Right lobe of liver (tissue), 4 donors: ENCODE results near the gene TGM2.

Source experiments
- CTCF ChIP-seq, 4 donors: fragments of 200-600 bp in 3 of 4; fragments of 450-650 bp in 1 of 4; IDR thresholded peaks; one replicate each; pipeline versions ENCODE4 v1.5.1 to v1.8.0; 2016 to 2022; ENCODE audit warnings: antibody characterized with exemption in 4 of 4, mild to moderate bottlenecking in 2 of 4
- POLR2A ChIP-seq: fragments of 450-650 bp; IDR thresholded peaks from one replicate; pipeline ENCODE4 v1.6.1; 2017; ENCODE audit warnings: antibody characterized with exemption, mild to moderate bottlenecking
- donor health status: DM: no; HTN: no; CAD: no.
- donor health status: DM: no; HTN: no; CAD: no.
- donor health status: DM: no; HTN: yes; CAD: no.

GRCh38 chr20:38159566-38159956, 5.5 kb downstream of the TGM2 start:
- TF ChIP-seq POLR2A, result no peak
- TF ChIP-seq CTCF (IDR thresholded peaks at IDR 0.05), result no peak
